ENCODE data around the gene HERC2. TPM values are rescaled to one million over a fixed set of nuclear protein-coding genes. Genes with fewer than 3 reads are reported as not detected.
"Not testable (repeated sequence)": the region's sequence is repeated elsewhere in the genome, so short reads cannot be mapped to it uniquely, and the experiment has no call there.

HERC2 gene
- polyA plus RNA-seq, 1 of the 3 experiments (the other 2 are of a cell fraction) = 22.3 TPM

DNA sequence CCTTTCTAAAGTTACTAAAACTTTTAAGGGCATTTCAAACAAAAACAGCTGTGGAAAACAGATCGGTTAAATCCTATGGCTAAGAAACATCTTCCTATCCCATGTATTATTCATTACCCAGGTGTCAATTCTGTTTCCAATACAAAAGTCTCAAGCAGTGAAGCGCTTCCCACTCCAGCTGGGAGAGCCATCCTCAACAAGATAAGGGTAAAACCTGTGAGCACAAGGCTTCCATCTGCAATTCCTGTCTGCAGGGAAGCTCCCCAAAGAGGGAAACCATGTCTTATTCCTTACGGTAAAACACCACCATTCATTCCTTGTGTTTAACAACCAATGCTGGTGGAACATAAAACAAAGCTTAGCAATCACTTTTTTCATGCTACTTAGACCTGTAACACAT, 3.2 kb downstream of the HERC2 start:
- peaks cover 50% of the 10 kb centered on the region for H3K79me2 ChIP-seq (ENCODE audit: insufficient read depth)
- H3K4me3 ChIP-seq (ENCODE audit: low read depth in 2 of 2, low read length in 1 of 2); H3F3A ChIP-seq (replicated peaks; ENCODE audit: insufficient read depth); H2AFZ ChIP-seq (ENCODE audit: low read depth); H3K4me1 ChIP-seq (ENCODE audit: control insufficient read depth in 1 of 2, insufficient read depth in 2 of 2, low read depth in 1 of 2, low read length in 1 of 2); H3K9ac ChIP-seq; H3K27me3 ChIP-seq (ENCODE audit: insufficient read depth); H3K4me2 ChIP-seq; H4K20me1 ChIP-seq (ENCODE audit: insufficient read depth); DNase-seq; CTCF ChIA-PET; H3K9me2 ChIP-seq; H3K27ac ChIP-seq (ENCODE audit: low read depth in 2 of 2, low read length in 1 of 2); POLR2A ChIA-PET; H3K9me3 ChIP-seq: not testable (repeated sequence)
- peaks cover 7 to 12% of the 10 kb centered on the region in 2 experiments for H3K36me3 ChIP-seq (replicated peaks in 1 of 2; ENCODE audit: control insufficient read depth in 1 of 2, insufficient read depth in 2 of 2, low read length in 1 of 2)
- WGBS (ENCODE audit: low lambda C conversion rate) = no CpG with 5 or more reads among the region's 3 CpGs

DNA sequence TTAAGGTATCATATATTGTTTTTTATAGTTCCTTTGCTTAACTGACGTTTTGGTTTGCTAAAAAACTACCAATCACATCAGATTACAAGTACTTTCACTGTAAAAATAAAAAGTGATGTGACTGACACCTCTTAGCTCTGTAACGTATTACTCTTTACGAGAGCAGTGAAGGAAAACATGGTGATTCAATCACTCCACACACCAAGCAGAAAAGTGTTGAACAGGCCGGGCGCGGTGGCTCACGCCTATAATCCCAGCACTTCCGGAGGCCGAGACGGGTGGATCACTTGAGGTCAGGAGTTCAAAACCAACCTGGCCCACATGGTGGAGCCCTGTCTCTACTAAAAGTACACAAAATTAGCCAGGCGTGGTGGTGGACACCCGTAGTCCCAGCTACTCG, 3.9 kb downstream of the HERC2 start:
- H3K4me1 ChIP-seq (ENCODE audit: control insufficient read depth in 1 of 2, insufficient read depth in 2 of 2, low read depth in 1 of 2, low read length in 1 of 2); DNase-seq; H3K27me3 ChIP-seq (ENCODE audit: insufficient read depth); H3K9me3 ChIP-seq; CTCF ChIA-PET; H3K4me3 ChIP-seq (ENCODE audit: low read depth in 2 of 2, low read length in 1 of 2); H3F3A ChIP-seq (replicated peaks; ENCODE audit: insufficient read depth); H4K20me1 ChIP-seq (ENCODE audit: insufficient read depth); H2AFZ ChIP-seq (ENCODE audit: low read depth); POLR2A ChIA-PET; H3K9ac ChIP-seq; H3K9me2 ChIP-seq; H3K27ac ChIP-seq (ENCODE audit: low read depth in 2 of 2, low read length in 1 of 2); H3K4me2 ChIP-seq: not testable (repeated sequence)
- Histone ChIP-seq H3K36me3 (replicated peaks in 1 of 2; ENCODE audit: control insufficient read depth in 1 of 2, insufficient read depth in 2 of 2, low read length in 1 of 2) (peaks cover 7 to 16% of the 10 kb centered on the region in 2 experiments), H3K79me2 (ENCODE audit: insufficient read depth) (peaks cover 54% of the 10 kb centered on the region)
- WGBS (ENCODE audit: low lambda C conversion rate) = 98% methylated on average over 13 of the region's 13 CpGs

DNA sequence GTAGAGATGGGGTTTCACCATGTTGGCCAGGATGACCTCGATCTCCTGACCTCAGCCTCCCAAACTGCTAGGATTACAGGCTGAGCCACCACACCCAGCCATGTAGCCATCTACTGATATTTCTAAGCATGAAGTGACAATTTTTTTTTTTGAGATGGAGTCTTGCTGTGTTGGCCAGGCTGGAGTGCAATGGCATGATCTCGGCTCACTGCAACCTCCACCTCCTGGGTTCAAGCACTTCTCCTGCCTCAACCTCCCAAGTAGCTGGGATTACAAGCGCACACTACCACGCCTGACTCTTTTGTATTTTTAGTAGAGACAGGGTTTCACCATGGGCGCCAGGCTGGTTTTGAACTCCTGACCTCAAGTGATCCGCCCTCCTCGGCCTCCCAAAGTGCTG, 5.0 kb downstream of the HERC2 start:
- POLR2A ChIA-PET; H3K27ac ChIP-seq (ENCODE audit: low read depth in 2 of 2, low read length in 1 of 2); H3K9me3 ChIP-seq; H3K9me2 ChIP-seq; CTCF ChIA-PET; H3K9ac ChIP-seq; H3K27me3 ChIP-seq (ENCODE audit: insufficient read depth); H3K4me3 ChIP-seq (ENCODE audit: low read depth in 2 of 2, low read length in 1 of 2); H3F3A ChIP-seq (replicated peaks; ENCODE audit: insufficient read depth); DNase-seq; H2AFZ ChIP-seq (ENCODE audit: low read depth); H3K4me2 ChIP-seq; H3K4me1 ChIP-seq (ENCODE audit: control insufficient read depth in 1 of 2, insufficient read depth in 2 of 2, low read depth in 1 of 2, low read length in 1 of 2); H4K20me1 ChIP-seq (ENCODE audit: insufficient read depth): not testable (repeated sequence)
- peaks cover 54% of the 10 kb centered on the region for H3K79me2 ChIP-seq (ENCODE audit: insufficient read depth)
- peaks cover 7 to 16% of the 10 kb centered on the region in 2 experiments for H3K36me3 ChIP-seq (replicated peaks in 1 of 2; ENCODE audit: control insufficient read depth in 1 of 2, insufficient read depth in 2 of 2, low read length in 1 of 2)
- WGBS (ENCODE audit: low lambda C conversion rate) = 95% methylated on average over 7 of the region's 7 CpGs

DNA sequence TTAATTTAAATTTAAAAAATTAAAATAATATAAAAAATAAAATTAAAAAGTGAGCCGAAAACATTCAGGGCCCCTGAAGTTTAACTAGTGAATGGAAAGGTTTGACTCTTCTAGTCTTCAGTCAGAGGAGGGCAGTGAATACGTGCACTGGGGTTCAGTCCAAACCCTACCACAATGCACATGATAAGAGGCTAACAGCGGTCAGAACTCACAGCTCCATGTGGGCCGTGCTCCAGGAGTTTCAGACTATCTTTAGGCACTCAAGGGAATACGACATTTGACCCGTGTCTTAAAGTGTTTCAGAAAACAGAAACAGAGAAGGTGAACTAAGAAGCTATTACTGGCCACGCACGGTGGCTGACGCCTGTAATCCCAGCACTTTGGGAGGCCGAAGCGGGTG, 11.5 kb downstream of the HERC2 start:
- Histone ChIP-seq H3K36me3 (replicated peaks in 1 of 2; ENCODE audit: control insufficient read depth in 1 of 2, insufficient read depth in 2 of 2, low read length in 1 of 2) (peaks cover 5 to 22% of the 10 kb centered on the region in 2 experiments), H3K79me2 (ENCODE audit: insufficient read depth) (peaks cover 20% of the 10 kb centered on the region)
- H3K4me3 ChIP-seq (ENCODE audit: low read depth in 2 of 2, low read length in 1 of 2); DNase-seq; H3K27me3 ChIP-seq (ENCODE audit: insufficient read depth); H3K4me1 ChIP-seq (ENCODE audit: control insufficient read depth in 1 of 2, insufficient read depth in 2 of 2, low read depth in 1 of 2, low read length in 1 of 2); H3K27ac ChIP-seq (ENCODE audit: low read depth in 2 of 2, low read length in 1 of 2); H2AFZ ChIP-seq (ENCODE audit: low read depth); H3K9ac ChIP-seq; H3K9me3 ChIP-seq; H4K20me1 ChIP-seq (ENCODE audit: insufficient read depth); CTCF ChIA-PET; H3K4me2 ChIP-seq; H3K9me2 ChIP-seq; H3F3A ChIP-seq (replicated peaks; ENCODE audit: insufficient read depth); POLR2A ChIA-PET: not testable (repeated sequence)
- WGBS (ENCODE audit: low lambda C conversion rate) = 85% methylated on average over 9 of the region's 11 CpGs

DNA sequence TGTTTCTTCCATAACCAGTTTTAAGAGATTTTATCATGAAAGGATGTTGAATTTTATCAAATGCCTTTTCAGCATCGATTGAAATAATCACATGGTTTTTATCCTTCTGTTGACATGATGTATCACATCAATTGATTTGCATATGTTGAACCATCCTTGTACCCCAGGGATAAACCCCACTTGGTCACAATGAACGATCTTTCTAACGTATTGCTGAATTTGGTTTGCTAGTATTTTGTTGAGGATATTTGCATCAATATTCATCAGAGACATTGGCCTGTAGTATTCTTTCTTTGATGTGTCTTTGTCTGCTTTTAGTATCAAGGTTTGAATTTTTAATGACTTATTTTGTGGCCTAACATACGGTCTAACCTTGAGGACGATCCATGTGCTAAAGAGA, 13.3 kb downstream of the HERC2 start:
- WGBS (ENCODE audit: low lambda C conversion rate) = 97% methylated on average over 5 of the region's 5 CpGs
- H3K79me2 ChIP-seq (ENCODE audit: insufficient read depth); H3K9ac ChIP-seq; H3K27me3 ChIP-seq (ENCODE audit: insufficient read depth); H2AFZ ChIP-seq (ENCODE audit: low read depth); H4K20me1 ChIP-seq (ENCODE audit: insufficient read depth); H3K4me3 ChIP-seq (ENCODE audit: low read depth in 2 of 2, low read length in 1 of 2); H3K4me2 ChIP-seq; CTCF ChIA-PET; DNase-seq; H3F3A ChIP-seq (replicated peaks; ENCODE audit: insufficient read depth); H3K9me2 ChIP-seq; H3K4me1 ChIP-seq (ENCODE audit: control insufficient read depth in 1 of 2, insufficient read depth in 2 of 2, low read depth in 1 of 2, low read length in 1 of 2); H3K9me3 ChIP-seq; POLR2A ChIA-PET; H3K27ac ChIP-seq (ENCODE audit: low read depth in 2 of 2, low read length in 1 of 2): not testable (repeated sequence)
- H3K36me3 ChIP-seq (replicated peaks in 1 of 2; ENCODE audit: control insufficient read depth in 1 of 2, insufficient read depth in 2 of 2, low read length in 1 of 2) = peaks cover 0 to 14% of the 10 kb centered on the region in 2 experiments

DNA sequence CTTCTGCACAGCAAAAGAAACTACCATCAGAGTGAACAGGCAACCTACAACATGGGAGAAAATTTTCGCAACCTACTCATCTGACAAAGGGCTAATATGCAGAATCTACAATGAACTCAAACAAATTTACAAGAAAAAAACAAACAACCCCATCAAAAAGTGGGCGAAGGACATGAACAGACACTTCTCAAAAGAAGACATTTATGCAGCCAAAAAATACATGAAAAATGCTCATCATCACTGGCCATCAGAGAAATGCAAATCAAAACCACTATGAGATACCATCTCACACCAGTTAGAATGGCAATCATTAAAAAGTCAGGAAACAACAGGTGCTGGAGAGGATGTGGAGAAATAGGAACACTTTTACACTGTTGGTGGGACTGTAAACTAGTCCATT, 16.3 kb downstream of the HERC2 start:
- CTCF ChIA-PET; DNase-seq; H3F3A ChIP-seq (replicated peaks; ENCODE audit: insufficient read depth); H3K9ac ChIP-seq; H3K27me3 ChIP-seq (ENCODE audit: insufficient read depth); H3K9me2 ChIP-seq; H2AFZ ChIP-seq (ENCODE audit: low read depth); H3K4me3 ChIP-seq (ENCODE audit: low read depth in 2 of 2, low read length in 1 of 2); H3K9me3 ChIP-seq; POLR2A ChIA-PET; H3K27ac ChIP-seq (ENCODE audit: low read depth in 2 of 2, low read length in 1 of 2); H3K4me2 ChIP-seq; H3K79me2 ChIP-seq (ENCODE audit: insufficient read depth); H3K4me1 ChIP-seq (ENCODE audit: control insufficient read depth in 1 of 2, insufficient read depth in 2 of 2, low read depth in 1 of 2, low read length in 1 of 2); H4K20me1 ChIP-seq (ENCODE audit: insufficient read depth): not testable (repeated sequence)
- 98% methylated on average over 2 of the region's 2 CpGs for WGBS (ENCODE audit: low lambda C conversion rate)
- H3K36me3 ChIP-seq (replicated peaks in 1 of 2; ENCODE audit: control insufficient read depth in 1 of 2, insufficient read depth in 2 of 2, low read length in 1 of 2) = peaks cover 0 to 11% of the 10 kb centered on the region in 2 experiments

DNA sequence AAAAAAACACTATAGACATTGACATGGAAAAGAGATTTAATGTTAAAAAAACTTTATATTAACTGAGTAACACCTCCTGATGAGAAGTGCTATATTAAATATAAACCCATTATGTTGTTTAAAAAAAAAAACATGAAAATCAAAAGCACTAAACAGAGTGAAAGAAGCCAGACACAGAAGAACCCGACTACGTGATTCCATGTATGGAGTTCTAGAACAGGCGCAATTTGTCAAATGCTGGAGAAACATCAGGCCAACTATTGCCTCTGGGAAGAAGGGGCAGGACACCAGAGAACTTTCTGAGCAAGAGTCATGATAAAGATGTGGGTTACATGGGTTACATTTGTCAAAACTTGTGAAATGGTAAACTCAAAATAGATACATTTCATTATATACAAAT, 24.5 kb downstream of the HERC2 start:
- CTCF ChIA-PET; H3K9me3 ChIP-seq; H3K9me2 ChIP-seq; H3K27ac ChIP-seq (ENCODE audit: low read depth in 2 of 2, low read length in 1 of 2); H3K36me3 ChIP-seq (replicated peaks in 1 of 2; ENCODE audit: control insufficient read depth in 1 of 2, insufficient read depth in 2 of 2, low read length in 1 of 2); POLR2A ChIA-PET; H4K20me1 ChIP-seq (ENCODE audit: insufficient read depth); DNase-seq; H3K9ac ChIP-seq; H2AFZ ChIP-seq (ENCODE audit: low read depth); H3K4me3 ChIP-seq (ENCODE audit: low read depth in 2 of 2, low read length in 1 of 2); H3K4me2 ChIP-seq; H3F3A ChIP-seq (replicated peaks; ENCODE audit: insufficient read depth); H3K27me3 ChIP-seq (ENCODE audit: insufficient read depth); H3K4me1 ChIP-seq (ENCODE audit: control insufficient read depth in 1 of 2, insufficient read depth in 2 of 2, low read depth in 1 of 2, low read length in 1 of 2): not testable (repeated sequence)
- H3K79me2 ChIP-seq (ENCODE audit: insufficient read depth) = peaks cover 10% of the 10 kb centered on the region; the same call in 1 of the 2 replicates
- WGBS (ENCODE audit: low lambda C conversion rate) = 95% methylated on average over 3 of the region's 3 CpGs

Measured in SK-N-SH (cell line).